GM10847 (cell line): Measurements from ENCODE around the gene VAMP1.

Experiments
- POLR2A ChIP-seq: IDR thresholded peaks from 2 replicates; pipeline ENCODE4 v1.6.1; 2011; ENCODE audit not compliant: insufficient read length; ENCODE audit errors: extremely low read depth

Gene VAMP1

DNA sequence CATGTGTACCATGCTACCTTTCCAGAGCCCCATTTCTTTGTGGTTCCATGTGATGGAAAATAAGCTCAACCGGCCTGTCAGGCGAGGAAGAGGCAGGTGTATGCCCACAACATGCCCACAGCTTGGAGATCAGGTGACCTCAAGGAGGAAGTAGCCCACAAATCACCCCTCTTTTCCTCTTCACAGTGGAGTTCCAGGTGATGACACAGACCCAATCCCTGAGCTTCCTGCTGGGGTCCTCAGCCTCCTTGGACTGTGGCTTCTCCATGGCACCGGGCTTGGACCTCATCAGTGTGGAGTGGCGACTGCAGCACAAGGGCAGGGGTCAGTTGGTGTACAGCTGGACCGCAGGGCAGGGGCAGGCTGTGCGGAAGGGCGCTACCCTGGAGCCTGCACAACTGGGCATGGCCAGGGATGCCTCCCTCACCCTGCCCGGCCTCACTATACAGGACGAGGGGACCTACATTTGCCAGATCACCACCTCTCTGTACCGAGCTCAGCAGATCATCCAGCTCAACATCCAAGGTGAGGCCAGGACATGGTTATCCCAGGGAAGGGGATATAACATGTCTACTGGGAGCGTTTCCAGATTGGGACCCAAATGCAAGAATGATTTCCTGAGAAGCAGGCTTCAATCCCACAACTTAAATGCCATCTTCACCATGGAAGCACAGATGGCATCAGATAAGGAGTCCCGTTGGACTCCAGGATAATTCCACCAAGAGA is 13.1 kb downstream of the VAMP1 start:
- no peak for TF ChIP-seq POLR2A

DNA sequence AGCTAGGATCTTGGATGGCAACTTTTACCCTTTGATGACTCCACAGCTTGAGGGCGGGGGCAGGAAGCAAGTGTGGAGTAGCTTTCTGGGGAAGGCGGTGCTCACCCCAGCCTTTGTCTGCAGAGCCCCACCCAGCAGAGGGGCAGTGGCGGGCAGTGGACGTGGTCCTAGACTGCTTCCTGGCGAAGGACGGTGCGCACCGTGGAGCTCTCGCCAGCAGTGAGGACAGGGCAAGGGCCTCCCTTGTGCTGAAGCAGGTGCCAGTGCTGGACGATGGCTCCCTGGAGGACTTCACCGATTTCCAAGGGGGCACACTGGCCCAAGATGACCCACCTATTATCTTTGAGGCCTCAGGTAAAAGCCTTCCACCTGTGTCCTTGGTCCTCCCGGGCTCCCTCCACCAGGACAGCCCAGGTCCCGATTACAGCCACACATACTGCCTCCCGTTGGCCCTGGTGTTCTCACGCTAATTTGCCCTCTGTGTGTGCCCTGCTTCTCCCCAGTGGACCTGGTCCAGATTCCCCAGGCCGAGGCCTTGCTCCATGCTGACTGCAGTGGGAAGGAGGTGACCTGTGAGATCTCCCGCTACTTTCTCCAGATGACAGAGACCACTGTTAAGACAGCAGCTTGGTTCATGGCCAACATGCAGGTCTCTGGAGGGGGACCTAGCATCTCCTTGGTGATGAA is 17.4 kb downstream of the VAMP1 start:
- peak; percentile 29 for TF ChIP-seq POLR2A

DNA sequence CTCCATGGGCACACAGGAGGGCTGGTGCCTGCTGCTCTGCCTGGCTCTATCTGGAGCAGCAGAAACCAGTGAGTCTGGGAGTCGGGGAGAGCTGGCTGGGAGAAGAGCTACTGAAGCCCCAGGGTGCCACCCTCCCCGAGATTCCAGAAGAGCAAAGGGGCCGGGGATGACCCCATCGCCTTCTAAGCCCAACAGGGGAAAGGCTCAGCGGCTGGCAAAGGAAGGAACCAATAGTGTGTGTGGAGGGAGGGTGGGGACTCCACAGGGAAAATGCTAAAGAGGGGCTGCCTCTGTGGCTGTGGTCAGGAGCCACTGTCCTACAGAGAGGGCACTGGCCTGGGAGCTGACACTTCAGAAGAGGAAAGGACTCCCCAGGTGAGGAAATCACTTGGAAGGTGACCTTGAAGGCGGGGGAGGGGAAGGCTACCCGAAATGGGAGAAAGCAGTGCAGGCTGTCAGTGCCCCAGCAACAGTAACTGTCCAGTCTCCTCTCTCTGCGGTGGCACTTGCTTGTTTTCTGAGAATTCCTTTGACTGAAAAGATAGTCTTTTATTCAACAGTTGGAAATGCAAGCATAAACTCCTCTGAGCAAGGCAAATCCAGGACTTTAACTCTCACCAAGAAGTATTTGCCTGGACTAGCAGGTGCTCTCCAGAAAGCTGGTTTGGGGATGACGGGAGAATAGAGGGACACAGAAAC is 18.1 kb downstream of the VAMP1 start:
- TF ChIP-seq POLR2A = no peak

DNA sequence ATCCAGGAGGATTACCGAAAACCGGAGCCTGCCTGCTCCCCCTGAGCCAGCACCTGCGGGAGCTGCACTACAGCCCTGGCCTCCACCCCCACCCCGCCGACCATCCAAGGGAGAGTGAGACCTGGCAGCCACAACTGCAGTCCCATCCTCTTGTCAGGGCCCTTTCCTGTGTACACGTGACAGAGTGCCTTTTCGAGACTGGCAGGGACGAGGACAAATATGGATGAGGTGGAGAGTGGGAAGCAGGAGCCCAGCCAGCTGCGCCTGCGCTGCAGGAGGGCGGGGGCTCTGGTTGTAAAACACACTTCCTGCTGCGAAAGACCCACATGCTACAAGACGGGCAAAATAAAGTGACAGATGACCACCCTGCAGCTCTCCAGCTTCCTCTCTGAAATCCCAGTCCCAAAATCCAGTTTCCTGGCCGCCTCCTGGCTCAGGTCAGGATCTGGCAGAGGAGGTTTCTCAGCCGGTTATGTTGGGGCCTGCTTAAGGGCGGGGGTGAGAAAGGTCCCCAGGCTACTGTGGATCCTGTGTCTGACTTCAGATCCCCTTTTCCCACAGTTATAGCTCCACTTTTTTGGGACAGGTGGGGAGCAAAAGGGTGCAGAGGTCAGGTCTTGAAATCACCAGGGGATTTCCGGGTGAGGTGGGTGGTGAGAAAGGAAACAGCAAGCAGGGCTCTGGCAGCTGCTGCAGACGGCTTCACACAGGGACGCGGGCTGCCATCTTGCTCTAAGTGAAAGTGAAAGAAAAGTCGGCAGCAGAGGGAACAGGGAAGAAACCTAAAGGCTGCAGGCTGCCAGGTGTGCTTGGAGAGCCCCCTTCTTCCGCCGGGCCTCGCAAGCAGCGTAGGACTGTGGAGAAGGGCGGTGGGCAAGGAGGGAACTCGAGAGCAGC is 18.9 kb downstream of the VAMP1 start, which contains the start of gene TAPBPL:
TSS of gene TAPBPL (plus strand) at position 695 of the 897 bp plus-strand sequence. CDS start 207 bp downstream, outside the sequence.
- peak; percentile 52 for TF ChIP-seq POLR2A

DNA sequence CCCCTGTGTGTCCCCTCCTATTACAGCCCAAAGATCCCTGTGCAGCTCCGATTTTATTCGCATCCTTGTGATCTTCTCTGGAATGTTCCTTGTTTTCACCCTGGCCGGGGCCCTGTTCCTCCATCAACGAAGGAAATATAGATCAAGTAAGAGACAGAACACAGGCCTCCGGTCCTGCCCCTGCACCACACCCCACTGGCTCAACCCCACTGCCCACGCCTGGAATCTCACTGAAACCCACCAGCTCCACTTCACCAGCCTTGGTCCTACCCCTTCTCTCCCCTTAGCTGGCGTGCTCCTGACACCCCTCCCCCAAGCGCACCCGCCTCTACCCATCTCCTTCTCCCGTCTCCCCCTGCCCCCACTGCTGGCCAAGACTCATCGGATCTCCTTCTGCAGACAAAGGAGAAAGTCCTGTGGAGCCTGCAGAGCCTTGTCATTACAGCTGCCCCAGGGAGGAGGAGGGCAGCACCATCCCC is 19.6 kb downstream of the VAMP1 start:
- TF ChIP-seq POLR2A = no peak

DNA sequence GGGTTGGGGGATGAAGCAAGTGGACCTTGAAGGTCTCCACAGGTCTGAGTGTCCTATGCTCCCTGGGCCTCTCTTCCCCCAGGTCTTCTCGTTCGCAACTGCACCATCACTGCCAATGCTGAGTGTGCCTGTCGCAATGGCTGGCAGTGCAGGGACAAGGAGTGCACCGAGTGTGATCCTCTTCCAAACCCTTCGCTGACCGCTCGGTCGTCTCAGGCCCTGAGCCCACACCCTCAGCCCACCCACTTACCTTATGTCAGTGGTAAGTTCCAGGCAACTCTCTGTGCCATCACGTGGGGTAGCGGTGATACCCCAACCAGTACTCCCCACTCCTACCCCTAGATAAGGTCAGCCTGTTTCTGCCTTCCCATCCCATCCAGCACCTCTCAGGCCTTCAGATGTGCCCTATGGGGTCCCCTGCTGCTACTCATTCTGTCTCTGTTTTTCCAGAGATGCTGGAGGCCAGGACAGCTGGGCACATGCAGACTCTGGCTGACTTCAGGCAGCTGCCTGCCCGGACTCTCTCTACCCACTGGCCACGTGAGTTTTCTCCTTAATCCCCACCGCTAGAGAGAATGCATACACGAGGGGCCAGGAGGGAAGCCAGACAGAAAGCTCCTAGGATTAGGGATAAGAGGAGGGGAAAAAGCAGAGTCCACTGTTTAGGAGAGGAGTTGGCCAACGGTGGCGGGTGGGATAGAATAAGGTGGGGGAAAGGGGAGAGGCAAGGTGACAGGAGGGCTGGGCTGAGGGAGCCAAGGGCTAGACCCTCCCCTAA is 20.2 kb downstream of the VAMP1 start:
- no peak for TF ChIP-seq POLR2A

DNA sequence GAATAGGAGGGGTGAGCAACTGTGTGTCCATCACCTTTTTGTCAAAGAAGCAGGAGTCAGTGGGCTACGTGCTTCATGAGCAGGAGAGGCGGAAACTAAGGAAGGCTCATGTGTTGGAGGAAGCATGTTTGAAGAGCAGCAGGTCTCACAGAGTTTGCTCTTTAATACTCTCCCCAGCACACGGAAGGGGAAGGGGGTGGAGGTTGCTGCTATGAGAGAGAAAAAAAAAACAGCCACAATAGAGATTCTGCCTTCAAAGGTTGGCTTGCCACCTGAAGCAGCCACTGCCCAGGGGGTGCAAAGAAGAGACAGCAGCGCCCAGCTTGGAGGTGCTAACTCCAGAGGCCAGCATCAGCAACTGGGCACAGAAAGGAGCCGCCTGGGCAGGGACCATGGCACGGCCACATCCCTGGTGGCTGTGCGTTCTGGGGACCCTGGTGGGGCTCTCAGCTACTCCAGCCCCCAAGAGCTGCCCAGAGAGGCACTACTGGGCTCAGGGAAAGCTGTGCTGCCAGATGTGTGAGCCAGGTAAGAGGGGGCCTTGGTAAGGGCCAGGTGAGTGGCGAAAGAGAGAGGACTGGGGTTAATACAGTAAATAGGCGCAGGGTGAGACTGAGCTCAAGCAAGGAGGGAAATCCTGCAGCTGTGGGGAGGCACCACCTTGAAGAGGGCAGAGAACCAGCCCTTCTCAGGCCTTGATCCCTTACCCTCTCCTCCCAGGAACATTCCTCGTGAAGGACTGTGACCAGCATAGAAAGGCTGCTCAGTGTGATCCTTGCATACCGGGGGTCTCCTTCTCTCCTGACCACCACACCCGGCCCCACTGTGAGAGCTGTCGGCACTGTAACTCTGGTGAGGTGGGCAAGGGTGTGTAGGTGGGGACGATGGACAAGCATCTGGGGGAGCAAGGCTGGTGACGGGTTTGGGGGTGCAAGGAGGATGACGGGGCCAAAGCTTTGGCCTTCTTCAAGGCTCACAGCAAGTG is 25.5 kb downstream of the VAMP1 start, which contains the start of gene CD27:
TSS of gene CD27 (plus strand) at position 252 of the 985 bp plus-strand sequence. CDS start at position 393, 141 bp downstream.
- TF ChIP-seq POLR2A = peak; percentile 58

DNA sequence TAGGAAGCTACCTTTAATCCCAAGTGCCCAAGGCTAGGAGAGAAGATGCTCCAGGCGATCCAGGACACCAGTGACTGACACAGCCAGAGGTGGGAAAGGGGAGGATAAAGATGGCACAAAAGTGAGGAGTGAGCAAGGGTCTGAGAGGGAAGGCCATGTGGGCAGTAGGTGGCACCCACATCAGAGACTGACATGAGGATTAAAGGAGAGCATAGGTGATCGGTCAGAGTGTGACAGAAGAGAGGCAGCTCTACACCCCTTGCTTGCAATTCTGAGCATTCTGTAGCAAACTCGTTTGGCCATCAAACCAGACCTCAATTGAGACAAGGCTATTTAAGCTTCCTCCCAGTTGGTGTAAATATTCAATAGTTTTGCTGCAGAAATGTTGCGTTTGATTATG is 26.4 kb downstream of the VAMP1 start:
- peak; percentile 26 for TF ChIP-seq POLR2A

DNA sequence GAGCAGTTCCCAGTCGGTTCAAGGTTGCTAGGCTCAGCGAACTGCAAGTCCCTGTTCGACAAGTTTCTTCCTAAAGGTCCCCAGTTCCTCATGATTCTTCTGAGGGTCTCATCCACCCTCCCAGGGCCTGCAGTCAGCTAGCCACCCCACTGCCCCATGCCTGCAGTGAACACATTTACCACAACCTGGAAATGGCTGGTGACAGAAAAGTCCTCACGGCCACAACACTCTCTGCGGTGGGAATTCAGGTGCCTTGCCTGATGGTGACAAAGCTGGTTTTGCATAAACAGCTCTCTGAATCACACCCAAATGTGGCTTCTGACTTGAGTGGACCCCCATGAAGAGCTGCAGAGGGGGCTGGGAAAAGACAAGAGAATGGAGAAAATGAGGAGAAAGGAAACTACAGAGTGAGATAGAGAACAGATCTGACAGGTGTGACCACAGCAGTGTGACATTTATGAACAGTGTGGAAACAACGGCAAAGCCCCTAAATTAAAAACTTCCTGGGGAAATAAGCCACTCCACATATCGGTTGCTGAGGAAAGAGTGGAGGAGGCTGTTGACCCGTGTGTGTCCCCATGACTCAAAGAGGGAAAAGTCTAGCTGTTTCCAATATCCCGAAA is 27.0 kb downstream of the VAMP1 start:
- peak; percentile 30 for TF ChIP-seq POLR2A

DNA sequence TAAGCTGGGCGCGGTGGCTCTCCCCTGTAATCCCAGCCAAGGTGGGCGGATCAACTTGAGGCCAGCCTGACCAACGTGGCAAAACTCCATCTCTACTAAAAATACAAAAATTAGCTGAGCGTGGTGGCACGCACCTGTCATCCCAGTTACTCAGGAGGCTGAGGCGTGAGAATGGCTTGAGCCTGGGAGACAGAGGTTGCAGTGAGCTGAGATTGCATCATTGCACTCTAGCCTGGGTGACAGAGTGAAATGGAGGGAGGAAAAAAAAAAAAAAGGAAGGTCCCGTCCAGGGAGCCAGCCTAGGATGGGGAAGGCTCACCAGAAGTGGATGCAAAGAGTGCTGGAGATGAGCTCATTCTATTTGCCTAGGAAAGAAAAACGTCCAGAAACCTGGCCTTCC is 27.6 kb downstream of the VAMP1 start:
- TF ChIP-seq POLR2A = no peak

DNA sequence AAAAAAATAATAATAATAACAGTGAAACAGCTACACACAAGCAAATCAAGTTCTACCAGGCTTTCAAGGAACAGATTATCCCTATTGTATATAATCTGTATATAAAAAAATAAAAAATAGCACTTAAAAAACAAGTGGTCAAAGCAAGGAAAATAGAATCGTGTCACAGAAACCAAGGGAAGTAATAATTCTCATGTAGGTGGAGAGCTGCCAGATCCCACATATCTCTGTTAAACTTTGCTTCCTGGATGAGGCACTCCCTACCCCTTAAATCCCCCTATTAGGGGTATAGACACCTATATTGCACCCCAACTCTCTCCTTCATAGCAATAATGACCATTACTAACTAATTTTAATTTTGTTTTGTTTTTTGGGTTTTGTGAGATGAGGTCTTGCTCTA is 30.1 kb downstream of the VAMP1 start:
- TF ChIP-seq POLR2A = no peak

DNA sequence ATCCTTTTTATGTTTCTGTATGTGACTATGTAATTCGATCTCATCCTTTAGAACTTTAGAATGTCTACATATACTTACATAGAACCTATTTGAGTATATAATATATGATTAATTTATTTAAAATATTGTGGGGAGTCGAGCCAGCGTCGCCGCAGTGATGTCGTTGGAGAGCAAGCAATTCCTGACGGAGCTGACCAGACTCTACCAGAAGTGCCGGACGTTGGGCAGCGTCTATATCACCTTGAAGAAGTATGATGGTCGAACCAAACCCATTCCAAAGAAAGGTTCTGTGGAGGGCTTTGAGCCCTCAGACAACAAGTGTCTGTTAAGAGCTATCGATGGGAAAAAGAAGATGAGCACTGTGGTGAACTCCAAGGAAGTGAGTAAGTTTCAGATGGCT is 32.1 kb downstream of the VAMP1 start:
- TF ChIP-seq POLR2A = no peak

DNA sequence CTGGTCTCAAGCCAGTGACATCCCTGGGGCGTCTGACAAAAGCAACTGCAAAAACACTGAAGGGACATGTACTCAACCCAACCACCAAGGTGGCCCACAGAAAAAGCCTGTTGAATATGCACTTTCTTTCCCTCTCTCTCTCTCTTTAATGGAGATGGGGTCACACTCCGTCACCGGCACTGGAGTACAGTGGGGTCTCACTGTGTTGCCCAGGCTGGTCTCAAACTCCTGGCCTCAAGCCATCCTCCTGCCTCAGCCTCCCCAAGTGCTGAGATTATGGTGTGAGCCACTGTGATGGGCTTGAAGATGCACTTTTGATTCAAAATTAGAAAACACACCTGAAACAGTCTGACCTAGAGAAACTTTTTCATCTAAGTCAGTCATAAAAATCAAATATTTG is 32.9 kb downstream of the VAMP1 start:
- no peak for TF ChIP-seq POLR2A
